Lower lobe of right lung (tissue), 2 donors: ENCODE results near the gene TBKBP1. TPM values are rescaled to one million over a fixed set of nuclear protein-coding genes. Genes with fewer than 3 reads are reported as not detected.
A peak's percentile ranks its signal among the peaks of the same experiment; 100 is the strongest.

Source experiments
- ATAC-seq, 2 donors: fragments of 200-7000 bp; cut with Tn5 transposase; one replicate each; pipeline ENCODE4 v1.9.1; 2020 to 2022; ENCODE audit warnings: mild to moderate bottlenecking in 2 of 2, moderate library complexity in 2 of 2
- DNase-seq: peaks from one replicate; pipeline ENCODE4 v3.0.0-alpha.2; 2020
- H3K27ac ChIP-seq: fragments of 200-600 bp; one replicate; pipeline ENCODE4 v1.8.0; 2022
- H3K27me3 ChIP-seq: fragments of 200-600 bp; one replicate; pipeline ENCODE4 v1.8.0; 2022; ENCODE audit warnings: low read depth
- H3K36me3 ChIP-seq: fragments of 200-600 bp; one replicate; pipeline ENCODE4 v1.8.0; 2022; ENCODE audit warnings: mild to moderate bottlenecking
- H3K4me1 ChIP-seq: fragments of 200-600 bp; one replicate; pipeline ENCODE4 v1.8.0; 2022
- H3K4me3 ChIP-seq: fragments of 200-600 bp; one replicate; pipeline ENCODE4 v1.8.0; 2022; ENCODE audit warnings: mild to moderate bottlenecking
- H3K9me3 ChIP-seq: fragments of 200-600 bp; one replicate; pipeline ENCODE4 v1.8.0; 2022
- intact Hi-C: fragments of 100-400 bp; cut with DNase I; formaldehyde crosslinking; loops from one replicate; pipeline ENCODE4 v1.11.0; 2022
- total RNA-seq: library from RNA; stranded (reverse); fragmentation: NEBNext Ultra II Directional; extraction: Animal tissue kit (Norgen Biotek cat#: 25700); gene quantifications from one replicate; pipeline ENCODE4 v1.2.1, GENCODE V29; 2021
- TF ChIP-seq, protein P1 (sequence below): fragments of 200-600 bp; IDR thresholded peaks from one replicate; pipeline ENCODE4 v1.8.0; 2022; ENCODE audit warnings: antibody characterized with exemption, mild to moderate bottlenecking
- donor health status: DM: no; HTN: yes; CAD: no; lungs with severe emphysema.

The TBKBP1 gene
- total RNA-seq, 1 donor from 2014 or later, result 8.3 TPM

DNA sequence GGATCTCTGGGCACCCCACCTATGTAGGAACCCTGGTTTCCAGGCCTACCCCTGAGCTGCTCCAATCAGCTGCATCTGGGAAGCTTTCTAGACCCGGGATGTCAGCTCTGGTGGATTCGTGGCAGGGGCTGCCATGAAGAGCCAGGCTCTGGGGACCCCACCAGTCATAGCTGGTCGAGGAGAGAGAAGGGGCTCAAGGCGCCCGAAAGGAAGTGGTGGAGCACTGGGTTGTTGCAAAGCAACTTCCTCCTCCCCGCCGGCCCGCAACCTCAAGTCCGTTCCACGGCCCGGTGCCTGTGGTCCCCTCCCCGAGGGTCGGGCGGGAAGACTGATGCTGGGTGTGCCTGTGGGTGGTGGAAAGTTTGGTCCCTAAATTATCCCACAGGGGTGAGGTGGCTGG, 10.2 kb downstream of the TBKBP1 start:
- ATAC-seq (no peak), DNase-seq (peak; percentile 77)
- H3K27ac ChIP-seq, result peak overlapping the region; percentile 2
- H3K27me3 ChIP-seq, result no peaks in the 10 kb centered on the region
- intact Hi-C loops, result no loop called here
- no peak overlapping the region for H3K4me3 ChIP-seq
- peaks cover 37% of the 10 kb centered on the region for H3K4me1 ChIP-seq
- peaks cover 18% of the 10 kb centered on the region for H3K36me3 ChIP-seq
- H3K9me3 ChIP-seq, result no peaks in the 10 kb centered on the region
- TF ChIP-seq, protein P1, sequence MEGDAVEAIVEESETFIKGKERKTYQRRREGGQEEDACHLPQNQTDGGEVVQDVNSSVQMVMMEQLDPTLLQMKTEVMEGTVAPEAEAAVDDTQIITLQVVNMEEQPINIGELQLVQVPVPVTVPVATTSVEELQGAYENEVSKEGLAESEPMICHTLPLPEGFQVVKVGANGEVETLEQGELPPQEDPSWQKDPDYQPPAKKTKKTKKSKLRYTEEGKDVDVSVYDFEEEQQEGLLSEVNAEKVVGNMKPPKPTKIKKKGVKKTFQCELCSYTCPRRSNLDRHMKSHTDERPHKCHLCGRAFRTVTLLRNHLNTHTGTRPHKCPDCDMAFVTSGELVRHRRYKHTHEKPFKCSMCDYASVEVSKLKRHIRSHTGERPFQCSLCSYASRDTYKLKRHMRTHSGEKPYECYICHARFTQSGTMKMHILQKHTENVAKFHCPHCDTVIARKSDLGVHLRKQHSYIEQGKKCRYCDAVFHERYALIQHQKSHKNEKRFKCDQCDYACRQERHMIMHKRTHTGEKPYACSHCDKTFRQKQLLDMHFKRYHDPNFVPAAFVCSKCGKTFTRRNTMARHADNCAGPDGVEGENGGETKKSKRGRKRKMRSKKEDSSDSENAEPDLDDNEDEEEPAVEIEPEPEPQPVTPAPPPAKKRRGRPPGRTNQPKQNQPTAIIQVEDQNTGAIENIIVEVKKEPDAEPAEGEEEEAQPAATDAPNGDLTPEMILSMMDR, result no peak

DNA sequence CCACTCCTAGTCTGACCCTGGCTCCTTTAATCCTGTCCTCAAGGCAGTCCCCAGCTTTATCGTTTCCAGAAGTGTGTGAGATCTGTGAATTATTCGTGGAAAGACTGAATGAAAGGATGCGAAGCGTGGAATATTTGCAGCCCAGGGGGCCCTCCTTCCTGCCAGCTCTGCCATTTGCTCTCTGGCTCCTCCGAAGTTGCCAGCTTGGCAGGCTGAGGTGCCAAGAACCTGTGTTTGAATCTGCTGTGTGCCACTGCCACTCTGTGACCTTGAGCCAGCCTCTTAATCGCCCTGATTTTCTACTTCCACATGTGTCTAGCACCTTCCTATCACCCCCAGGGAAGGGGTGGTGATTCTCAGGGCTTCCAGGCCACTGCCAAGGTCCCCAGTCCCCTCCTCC, 10.8 kb downstream of the TBKBP1 start:
- no peak overlapping the region for H3K4me3 ChIP-seq
- H3K4me1 ChIP-seq, result peaks cover 37% of the 10 kb centered on the region
- ATAC-seq (no peak), DNase-seq (peak; percentile 5)
- H3K36me3 ChIP-seq, result peaks cover 18% of the 10 kb centered on the region
- H3K9me3 ChIP-seq, result no peaks in the 10 kb centered on the region
- H3K27ac ChIP-seq, result no peak overlapping the region
- no peaks in the 10 kb centered on the region for H3K27me3 ChIP-seq
- intact Hi-C loops, result no loop called here
- TF ChIP-seq, protein P1, result no peak

DNA sequence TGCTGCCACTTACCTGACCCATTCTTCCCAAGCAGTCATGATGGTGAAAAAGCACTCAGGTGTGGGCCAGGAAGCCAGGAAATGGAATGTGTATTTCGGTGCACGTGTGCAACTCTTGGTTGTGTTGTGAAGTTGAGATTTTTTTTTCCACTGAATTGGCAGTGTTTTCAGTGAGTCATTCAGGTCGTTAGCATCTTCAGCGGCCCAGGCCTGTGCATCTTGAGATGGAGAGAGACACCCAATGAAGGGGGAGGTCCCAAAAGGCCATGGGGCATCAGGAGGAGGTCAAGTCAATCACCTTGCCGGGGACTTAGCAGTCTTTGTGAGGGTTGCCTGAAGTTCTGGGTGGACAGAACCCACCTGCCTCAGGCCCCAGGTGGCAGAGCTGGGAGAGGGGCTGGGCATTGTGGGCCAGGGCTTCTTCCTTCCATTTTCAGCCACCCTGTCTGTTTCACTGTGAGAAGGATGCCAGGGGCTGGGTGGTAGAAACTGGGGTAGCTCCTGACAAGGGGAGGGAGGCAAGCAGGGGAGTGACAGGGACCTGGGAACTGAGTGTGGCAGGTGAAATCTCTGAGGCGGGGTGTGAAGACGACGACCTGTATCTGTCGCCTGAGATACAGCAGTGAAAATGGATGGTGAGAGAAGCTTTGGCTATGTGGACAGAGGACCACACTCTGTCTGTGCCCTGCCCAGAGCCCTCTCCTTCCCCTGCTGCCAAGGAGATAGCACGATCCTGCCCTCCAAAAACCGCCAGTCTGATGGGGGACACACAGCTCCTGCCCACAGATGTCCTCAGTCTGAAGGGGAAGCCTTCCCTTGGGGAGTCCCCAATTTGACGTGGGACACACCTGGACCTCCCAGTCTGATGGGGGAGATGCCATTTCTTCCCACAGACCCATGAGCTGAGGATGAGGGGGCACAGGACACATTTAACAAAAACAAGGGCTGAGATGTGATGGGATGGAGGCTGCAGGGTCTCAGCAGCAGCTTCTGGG, 11.9 kb downstream of the TBKBP1 start:
- Histone ChIP-seq H3K27me3 (no peaks in the 10 kb centered on the region), H3K4me3 (no peak overlapping the region), H3K27ac (no peak overlapping the region), H3K36me3 (peaks cover 21% of the 10 kb centered on the region), H3K4me1 (peaks cover 37% of the 10 kb centered on the region), H3K9me3 (no peaks in the 10 kb centered on the region)
- intact Hi-C loops, result no loop called here
- ATAC-seq (no peak), DNase-seq (peak; percentile 20)
- TF ChIP-seq, protein P1, result no peak

DNA sequence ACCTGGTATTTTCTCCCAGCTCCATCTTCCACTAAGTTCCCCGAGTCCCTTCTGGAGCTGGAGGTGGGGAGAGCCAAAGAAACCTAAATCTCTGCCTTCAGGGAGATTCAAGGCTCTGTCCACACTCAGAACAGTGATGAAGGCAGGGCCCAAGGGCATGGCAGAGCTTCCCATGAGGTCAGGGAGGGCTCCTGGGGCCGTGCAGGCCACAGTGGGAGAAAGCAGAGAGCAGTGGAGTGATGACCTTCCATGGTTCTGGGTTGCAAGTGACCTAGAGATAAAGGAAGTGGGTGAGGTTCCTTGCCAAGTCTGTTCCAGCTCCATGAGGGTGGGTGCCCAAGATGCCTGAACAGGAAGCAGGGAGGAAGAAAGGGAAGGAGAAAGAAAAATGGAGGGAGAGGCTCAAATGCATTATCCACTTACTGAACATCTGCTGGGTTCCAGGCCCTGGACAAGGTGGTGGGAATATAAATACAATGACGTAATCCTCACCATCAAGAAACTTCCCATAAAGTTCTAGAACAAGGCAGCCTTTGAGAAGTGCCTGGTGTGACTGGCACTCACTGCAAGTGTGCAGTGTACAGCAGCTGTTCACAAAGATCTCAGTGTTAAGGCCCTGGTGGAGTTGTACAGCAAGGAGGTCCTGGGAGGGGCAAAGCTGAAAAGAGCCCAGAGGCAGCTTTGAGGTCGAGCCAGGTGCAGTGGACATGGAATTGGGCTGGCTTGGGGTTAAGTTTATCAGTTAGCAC, 13.3 kb downstream of the TBKBP1 start:
- no peak overlapping the region for H3K27ac ChIP-seq
- intact Hi-C loops, result no loop called here
- H3K27me3 ChIP-seq, result no peaks in the 10 kb centered on the region
- ATAC-seq (no peak), DNase-seq (peak; percentile 12)
- peaks cover 37% of the 10 kb centered on the region for H3K4me1 ChIP-seq
- no peak overlapping the region for H3K4me3 ChIP-seq
- no peaks in the 10 kb centered on the region for H3K9me3 ChIP-seq
- H3K36me3 ChIP-seq, result peaks cover 27% of the 10 kb centered on the region
- TF ChIP-seq, protein P1, result no peak

DNA sequence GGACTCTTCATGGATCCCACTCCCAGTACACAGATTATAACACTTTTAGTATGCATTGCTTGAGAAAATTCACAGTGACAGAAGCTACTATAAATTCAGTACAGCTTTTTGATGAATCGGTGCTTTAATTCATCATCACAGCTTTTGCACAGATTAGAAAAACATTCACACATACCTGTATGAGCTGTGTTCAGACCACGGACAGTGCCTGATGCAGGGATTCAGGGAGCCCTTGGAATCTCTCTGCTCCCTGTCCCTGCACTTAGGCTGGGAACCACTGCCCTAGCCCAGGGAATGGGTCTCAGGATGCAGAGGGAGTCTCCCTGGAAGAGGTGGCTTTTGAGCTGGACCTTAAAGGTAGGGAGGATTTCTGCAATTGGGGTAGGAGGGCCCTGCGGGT, 13.9 kb downstream of the TBKBP1 start:
- Histone ChIP-seq H3K4me3 (no peak overlapping the region), H3K4me1 (peaks cover 37% of the 10 kb centered on the region), H3K9me3 (no peaks in the 10 kb centered on the region), H3K36me3 (peaks cover 27% of the 10 kb centered on the region), H3K27ac (no peak overlapping the region), H3K27me3 (no peaks in the 10 kb centered on the region)
- intact Hi-C loops, result no loop called here
- TF ChIP-seq, protein P1, result no peak
- no peak for DNase-seq
- ATAC-seq, result no peak
